Upper lobe of left lung (tissue), 4 donors: Measurements from ENCODE around the gene EGFR.

Experiments used
- EP300 ChIP-seq, 4 donors: sonication (generic); formaldehyde crosslinking; IDR thresholded peaks; one replicate each; pipeline ENCODE4 v1.5.1; 2017; ENCODE audit warnings: antibody characterized with exemption in 4 of 4, control low read depth in 2 of 4
- POLR2AphosphoS5 ChIP-seq, 2 donors: sonication (generic); formaldehyde crosslinking; IDR thresholded peaks; one replicate each; pipeline ENCODE4 v1.5.1; 2017; ENCODE audit warnings: antibody characterized with exemption in 2 of 2
- TF ChIP-seq, protein P1 (sequence below), 6 experiments: fragments of 450-650 bp in 4 of 6; fragments of 200-600 bp in 2 of 6; sonication (generic) in 2 of 6; IDR thresholded peaks; one replicate each; pipeline ENCODE4 v1.5.1; 2016 to 2019; ENCODE audit warnings: antibody characterized with exemption in 6 of 6

GRCh38 chr7:55240418-55241142 lies 221.8 kb downstream of the EGFR start:
- TF ChIP-seq, protein P1, sequence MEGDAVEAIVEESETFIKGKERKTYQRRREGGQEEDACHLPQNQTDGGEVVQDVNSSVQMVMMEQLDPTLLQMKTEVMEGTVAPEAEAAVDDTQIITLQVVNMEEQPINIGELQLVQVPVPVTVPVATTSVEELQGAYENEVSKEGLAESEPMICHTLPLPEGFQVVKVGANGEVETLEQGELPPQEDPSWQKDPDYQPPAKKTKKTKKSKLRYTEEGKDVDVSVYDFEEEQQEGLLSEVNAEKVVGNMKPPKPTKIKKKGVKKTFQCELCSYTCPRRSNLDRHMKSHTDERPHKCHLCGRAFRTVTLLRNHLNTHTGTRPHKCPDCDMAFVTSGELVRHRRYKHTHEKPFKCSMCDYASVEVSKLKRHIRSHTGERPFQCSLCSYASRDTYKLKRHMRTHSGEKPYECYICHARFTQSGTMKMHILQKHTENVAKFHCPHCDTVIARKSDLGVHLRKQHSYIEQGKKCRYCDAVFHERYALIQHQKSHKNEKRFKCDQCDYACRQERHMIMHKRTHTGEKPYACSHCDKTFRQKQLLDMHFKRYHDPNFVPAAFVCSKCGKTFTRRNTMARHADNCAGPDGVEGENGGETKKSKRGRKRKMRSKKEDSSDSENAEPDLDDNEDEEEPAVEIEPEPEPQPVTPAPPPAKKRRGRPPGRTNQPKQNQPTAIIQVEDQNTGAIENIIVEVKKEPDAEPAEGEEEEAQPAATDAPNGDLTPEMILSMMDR (IDR thresholded peaks at IDR 0.05): no peak
- TF ChIP-seq POLR2AphosphoS5 (IDR thresholded peaks at IDR 0.05) (no peak), EP300 (IDR thresholded peaks at IDR 0.05) (no peak)
